ENCODE measurements around the gene SPEN. TPM values are rescaled to one million over a fixed set of nuclear protein-coding genes. Genes with fewer than 3 reads are reported as not detected.

The SPEN gene
- total and polyA plus RNA-seq, 9 of the 15 experiments (the other 6 are each of a cell fraction or from before 2014, with no cell fraction given): 5.7 to 87.5 (median 27.2) TPM

- TF ChIP-seq RREB1 (CRISPR knock-in tag; IDR thresholded peaks at IDR 0.05) (peak; percentile 71; the same call in 1 of the 2 replicates), BMI1 (IDR thresholded peaks at IDR 0.05; ENCODE audit: low read length) (no peak), NR2F6 (CRISPR knock-in tag; IDR thresholded peaks at IDR 0.05) (no peak), POLR2B (IDR thresholded peaks at IDR 0.05; ENCODE audit: low read depth, partially characterized antibody) (no peak), ZNF717 (CRISPR knock-in tag; IDR thresholded peaks at IDR 0.05) (no peak), BDP1 (IDR thresholded peaks at IDR 0.05; ENCODE audit: insufficient read depth, insufficient read length) (no peak), ARID4B (CRISPR knock-in tag; IDR thresholded peaks at IDR 0.05) (peak; percentile 88), GATA2 (CRISPR knock-in tag; IDR thresholded peaks at IDR 0.05) (no peak), KDM2B (CRISPR knock-in tag; IDR thresholded peaks at IDR 0.05) (no peak), TOE1 (IDR thresholded peaks at IDR 0.05; ENCODE audit: borderline replicate concordance) (peak; percentile 92), TOE1 (CRISPR knock-in tag; IDR thresholded peaks at IDR 0.05; ENCODE audit: borderline replicate concordance, low read depth) (peak; percentile 69; the same call in 1 of the 2 replicates), TEAD2 (tag; IDR thresholded peaks at IDR 0.05) (no peak), RNF2 (IDR thresholded peaks at IDR 0.05) (peak; percentile 52), ARHGAP35 (IDR thresholded peaks at IDR 0.05; ENCODE audit: partially characterized antibody) (no peak), RAD51 (IDR thresholded peaks at IDR 0.05; ENCODE audit: borderline replicate concordance, low read depth) (peak; percentile 92), SAFB2 (IDR thresholded peaks at IDR 0.05; ENCODE audit: borderline replicate concordance, low read depth, low read length, severe bottlenecking) (no peak), BCL6 (CRISPR knock-in tag; IDR thresholded peaks at IDR 0.05) (no peak), ZNF583 (CRISPR knock-in tag; IDR thresholded peaks at IDR 0.05) (peak; percentile 62; the same call in 1 of the 2 replicates), HSF4 (CRISPR knock-in tag; IDR thresholded peaks at IDR 0.05; ENCODE audit: borderline replicate concordance) (0 out of 2 replicates have a peak, but pooled peaks have one; percentile 36), ZNF282 (CRISPR knock-in tag; IDR thresholded peaks at IDR 0.05) (no peak)
These were observed 102.1 kb downstream of the SPEN start (continued) for GRCh38 chr1:15949453-15950245.

All from K562 (cell line).